Naive B cell (primary cell): ENCODE results near the gene ADK. TPM values are rescaled to one million over a fixed set of nuclear protein-coding genes. Genes with fewer than 3 reads are reported as not detected.
"Not testable (repeated sequence)": the region's sequence is repeated elsewhere in the genome, so short reads cannot be mapped to it uniquely, and the experiment has no call there.

Experiments used
- ATAC-seq, 2 donors: fragments of 150-1000 bp; cut with Tn5 transposase; 2 replicates each; pipeline ENCODE4 v1.10.0; 2021; ENCODE audit warnings: low read depth in 2 of 2, mild to moderate bottlenecking in 2 of 2, moderate library complexity in 2 of 2
- DNase-seq: peaks from one replicate; pipeline ENCODE4 v3.0.0; 2022
- H3K27ac Mint-ChIP-seq, 6 donors: one replicate each; pipeline ENCODE4 v1.8.0; 2020 to 2022; ENCODE audit warnings: mild to moderate bottlenecking in 6 of 6, mixed read lengths in 6 of 6, moderate library complexity in 5 of 6, inconsistent platforms in 2 of 6
- H3K27me3 Mint-ChIP-seq, 3 donors: one replicate each; pipeline ENCODE4 v1.8.0; 2021 to 2022; ENCODE audit warnings: mixed read lengths in 3 of 3, mild to moderate bottlenecking in 1 of 3
- H3K36me3 Mint-ChIP-seq, 2 donors: one replicate each; pipeline ENCODE4 v1.8.0; 2020 to 2022; ENCODE audit warnings: mixed read lengths in 2 of 2, inconsistent platforms in 1 of 2, mild to moderate bottlenecking in 1 of 2
- H3K4me1 Mint-ChIP-seq, 3 donors: one replicate each; pipeline ENCODE4 v1.8.0; 2020 to 2022; ENCODE audit warnings: mixed read lengths in 3 of 3, inconsistent platforms in 1 of 3, mild to moderate bottlenecking in 1 of 3, moderate library complexity in 1 of 3
- H3K4me3 Mint-ChIP-seq, 8 donors: one replicate each; pipeline ENCODE4 v1.8.0; 2020 to 2022; ENCODE audit warnings: mild to moderate bottlenecking in 8 of 8, mixed read lengths in 8 of 8, moderate library complexity in 8 of 8, inconsistent platforms in 2 of 8
- H3K9me3 Mint-ChIP-seq, 7 donors: one replicate each; pipeline ENCODE4 v1.8.0; 2020 to 2022; ENCODE audit warnings: mixed read lengths in 7 of 7, mild to moderate bottlenecking in 5 of 7, inconsistent platforms in 2 of 7, moderate library complexity in 1 of 7
- polyA plus RNA-seq, 6 donors: library from polyadenylated mRNA; unstranded; fragments of 300-500 nt; fragmentation: Illumina TruSeq; gene quantifications; one replicate each; pipeline ENCODE4 v1.2.3, GENCODE V29; 2021; ENCODE audit warnings: low read depth in 6 of 6

ADK gene
- polyA plus RNA-seq, 6 donors from 2014 or later, result 240 to 379 (median 288) TPM

GRCh38 chr10:74176380-74177139 is 25.5 kb downstream of the ADK start:
- H3K9me3 Mint-ChIP-seq, result no peaks in the 10 kb centered on the region
- H3K4me3 Mint-ChIP-seq, result peak overlapping the region; percentile 89 to 97 (median 93)
- H3K36me3 Mint-ChIP-seq, result peaks cover 0 to 1% of the 10 kb centered on the region in 2 donors
- peak overlapping the region; percentile 96 to 99 (median 98) for H3K27ac Mint-ChIP-seq
- ATAC-seq, result peak; percentile 89 to 91
- DNase-seq, result peak; percentile 96
- H3K27me3 Mint-ChIP-seq, result no peaks in the 10 kb centered on the region
- H3K4me1 Mint-ChIP-seq, result peaks cover 29 to 66% (median 47%) of the 10 kb centered on the region in 3 donors

DNA sequence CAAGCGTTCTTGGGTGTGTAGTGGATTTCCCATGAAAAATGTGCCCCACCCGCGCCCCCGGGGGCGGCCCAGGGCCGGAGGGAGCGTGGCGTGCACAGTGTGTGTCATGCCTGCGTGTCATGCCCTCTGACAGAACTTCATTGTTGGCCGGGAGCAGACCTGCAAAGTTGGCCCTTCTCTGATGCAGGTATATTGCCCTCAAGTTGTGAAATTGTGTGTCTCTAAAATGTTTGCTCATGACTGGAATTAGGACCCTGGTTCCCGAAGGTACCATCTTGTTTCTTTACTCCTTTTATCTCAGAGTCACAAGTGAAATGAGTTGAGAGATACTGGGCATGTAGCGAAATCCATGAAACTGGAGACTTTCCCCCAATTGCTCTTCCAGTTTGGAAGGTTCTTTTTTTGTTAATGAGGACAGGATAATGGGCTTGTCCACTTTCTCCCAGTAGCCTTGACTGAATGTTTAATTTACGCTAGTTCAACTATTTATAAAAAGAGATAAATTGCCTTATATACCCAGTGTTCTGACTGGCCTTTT is 26.2 kb downstream of the ADK start:
- Mint-ChIP-seq H3K9me3 (no peaks in the 10 kb centered on the region), H3K4me1 (peaks cover 29 to 65% (median 45%) of the 10 kb centered on the region in 3 donors), H3K4me3 (peak overlapping the region; percentile 89 to 97 (median 93)), H3K27me3 (no peaks in the 10 kb centered on the region), H3K27ac (peak overlapping the region; percentile 96 to 99 (median 98)), H3K36me3 (no peaks in the 10 kb centered on the region)
- DNase-seq, result no peak
- ATAC-seq, result peak; percentile 6 to 7

- H3K27ac Mint-ChIP-seq, result peak overlapping the region in 5 of 6 donors; percentile 63 to 96 (median 70)
- H3K4me1 Mint-ChIP-seq, result peaks cover 29 to 65% (median 43%) of the 10 kb centered on the region in 3 donors
- peak overlapping the region; percentile 89 to 97 (median 93) for H3K4me3 Mint-ChIP-seq
- no peaks in the 10 kb centered on the region for H3K9me3 Mint-ChIP-seq
- DNase-seq (no peak), ATAC-seq (no peak)
- no peaks in the 10 kb centered on the region for H3K36me3 Mint-ChIP-seq
- no peaks in the 10 kb centered on the region for H3K27me3 Mint-ChIP-seq
Measured at GRCh38 chr10:74178042-74178791, 27.2 kb downstream of the ADK start.

DNA sequence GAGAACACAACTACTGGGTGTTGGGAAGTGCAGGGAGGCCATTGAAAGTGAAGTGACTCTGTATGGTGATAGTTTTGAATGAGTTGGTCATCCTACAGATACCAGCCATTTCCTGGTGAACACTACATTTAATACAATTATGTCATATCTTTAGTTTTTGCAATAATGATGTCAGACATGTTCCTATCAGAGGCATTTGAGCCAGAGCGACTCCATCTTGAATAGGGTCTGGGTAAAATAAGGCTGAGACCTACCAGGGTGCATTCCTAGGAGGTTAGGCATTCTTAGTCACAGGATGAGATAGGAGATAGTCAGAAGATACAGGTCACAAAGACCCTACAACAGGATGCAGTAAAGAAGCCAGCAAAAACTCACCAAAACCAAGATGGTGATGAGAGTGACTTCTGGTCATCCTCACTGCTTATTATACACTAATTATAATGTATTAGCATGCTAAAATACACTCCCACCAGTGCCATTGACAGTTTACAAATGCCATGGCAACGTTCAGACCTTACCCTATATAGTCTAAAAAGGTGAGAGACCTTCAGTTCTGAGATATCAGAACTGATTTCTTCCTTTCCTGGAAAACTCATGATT is 28.2 kb downstream of the ADK start:
- peaks cover 29 to 64% (median 43%) of the 10 kb centered on the region in 3 donors for H3K4me1 Mint-ChIP-seq

DNA sequence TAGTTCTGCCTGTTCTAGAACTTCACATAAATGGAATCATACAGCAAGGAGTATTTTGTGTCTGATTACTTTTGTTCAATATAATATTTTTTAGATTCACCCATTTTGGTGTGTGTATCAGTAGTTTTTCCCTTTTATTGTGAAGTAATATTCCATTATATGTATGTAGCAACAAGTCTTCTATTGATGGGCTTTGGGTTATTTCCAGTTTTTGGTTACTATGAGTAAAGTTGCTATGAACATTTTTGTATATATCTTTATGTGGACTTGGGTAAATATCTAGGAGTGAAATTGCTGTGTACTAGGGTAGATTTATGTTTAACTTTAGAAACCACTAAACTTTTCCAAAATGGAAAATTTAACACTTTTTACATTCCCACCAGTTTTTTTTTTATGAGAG is 35.7 kb downstream of the ADK start:
- Mint-ChIP-seq H3K36me3 (peaks cover 0 to 11% of the 10 kb centered on the region in 2 donors), H3K4me3 (peak overlapping the region in 5 of 8 donors; percentile 3 to 70 (median 21)), H3K9me3 (no peaks in the 10 kb centered on the region)

More for the DNA sequence above, 28.2 kb downstream of the ADK start:
- DNase-seq (no peak), ATAC-seq (no peak)
- Mint-ChIP-seq H3K27ac (peak overlapping the region in 5 of 6 donors; percentile 32 to 96 (median 63)), H3K9me3 (no peaks in the 10 kb centered on the region), H3K4me3 (peak overlapping the region; percentile 72 to 97 (median 92)), H3K36me3 (no peaks in the 10 kb centered on the region), H3K27me3 (no peaks in the 10 kb centered on the region)

DNA sequence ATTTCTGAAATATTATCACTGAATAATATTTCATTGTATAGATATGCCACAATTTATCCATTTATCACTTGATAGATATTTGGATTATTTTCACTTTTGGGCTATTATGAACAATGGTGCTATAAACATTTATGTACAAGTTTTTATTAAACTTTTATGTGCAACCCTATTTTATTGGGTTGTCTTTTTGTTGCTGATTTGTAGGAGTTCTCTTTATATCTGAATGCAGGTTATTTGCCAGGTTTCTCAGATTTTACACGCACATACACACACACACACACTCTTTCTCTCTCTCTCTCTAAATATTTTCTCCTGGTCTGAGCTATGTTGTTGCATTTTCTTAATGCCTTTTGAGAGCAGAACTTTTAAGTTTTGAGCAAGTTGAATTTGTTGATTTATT is 36.2 kb downstream of the ADK start:
- Mint-ChIP-seq H3K9me3 (no peaks in the 10 kb centered on the region), H3K27ac (peak overlapping the region in 4 of 6 donors; percentile 32 to 91 (median 88)), H3K27me3 (no peaks in the 10 kb centered on the region), H3K4me1 (peaks cover 52 to 82% (median 68%) of the 10 kb centered on the region in 3 donors), H3K4me3 (peak overlapping the region in 6 of 8 donors; percentile 20 to 74 (median 54)), H3K36me3 (peaks cover 0 to 11% of the 10 kb centered on the region in 2 donors)
- ATAC-seq (no peak), DNase-seq (no peak)

More for the DNA sequence above, 35.7 kb downstream of the ADK start:
- H3K27ac Mint-ChIP-seq, result peak overlapping the region in 5 of 6 donors; percentile 1 to 88 (median 83)
- peaks cover 48 to 81% (median 65%) of the 10 kb centered on the region in 3 donors for H3K4me1 Mint-ChIP-seq
- ATAC-seq (no peak), DNase-seq (no peak)
- H3K27me3 Mint-ChIP-seq, result no peaks in the 10 kb centered on the region

GRCh38 chr10:74188617-74189016 is 37.6 kb downstream of the ADK start:
- H3K27me3 Mint-ChIP-seq, DNase-seq, ATAC-seq, H3K9me3 Mint-ChIP-seq: not testable (repeated sequence)
- Mint-ChIP-seq H3K36me3 (peaks cover 0 to 11% of the 10 kb centered on the region in 2 donors), H3K27ac (peak overlapping the region in 5 of 6 donors; percentile 61 to 95 (median 78)), H3K4me1 (peaks cover 65 to 89% (median 82%) of the 10 kb centered on the region in 3 donors), H3K4me3 (peak overlapping the region in 4 of 8 donors; percentile 35 to 59 (median 44))

GRCh38 chr10:74189999-74190421 is 39.0 kb downstream of the ADK start:
- H3K36me3 Mint-ChIP-seq, result peaks cover 0 to 7% of the 10 kb centered on the region in 2 donors
- DNase-seq (peak; percentile 50), ATAC-seq (peak; percentile 95 to 98)
- H3K27ac Mint-ChIP-seq, result peak overlapping the region; percentile 77 to 95 (median 88)
- H3K27me3 Mint-ChIP-seq, result no peaks in the 10 kb centered on the region
- peaks cover 74 to 91% (median 90%) of the 10 kb centered on the region in 3 donors for H3K4me1 Mint-ChIP-seq
- peak overlapping the region; percentile 19 to 90 (median 75) for H3K4me3 Mint-ChIP-seq
- H3K9me3 Mint-ChIP-seq, result no peaks in the 10 kb centered on the region

- ATAC-seq (peak; percentile 7 to 9), DNase-seq (no peak)
- H3K27me3 Mint-ChIP-seq, result no peaks in the 10 kb centered on the region
- peaks cover 0 to 4% of the 10 kb centered on the region in 2 donors for H3K36me3 Mint-ChIP-seq
- H3K4me1 Mint-ChIP-seq, result peaks cover 74 to 90% (median 88%) of the 10 kb centered on the region in 3 donors
- peak overlapping the region; percentile 19 to 90 (median 75) for H3K4me3 Mint-ChIP-seq
- peak overlapping the region; percentile 77 to 95 (median 88) for H3K27ac Mint-ChIP-seq
- H3K9me3 Mint-ChIP-seq, result no peaks in the 10 kb centered on the region
Measured at GRCh38 chr10:74190494-74190893, 39.5 kb downstream of the ADK start.

DNA sequence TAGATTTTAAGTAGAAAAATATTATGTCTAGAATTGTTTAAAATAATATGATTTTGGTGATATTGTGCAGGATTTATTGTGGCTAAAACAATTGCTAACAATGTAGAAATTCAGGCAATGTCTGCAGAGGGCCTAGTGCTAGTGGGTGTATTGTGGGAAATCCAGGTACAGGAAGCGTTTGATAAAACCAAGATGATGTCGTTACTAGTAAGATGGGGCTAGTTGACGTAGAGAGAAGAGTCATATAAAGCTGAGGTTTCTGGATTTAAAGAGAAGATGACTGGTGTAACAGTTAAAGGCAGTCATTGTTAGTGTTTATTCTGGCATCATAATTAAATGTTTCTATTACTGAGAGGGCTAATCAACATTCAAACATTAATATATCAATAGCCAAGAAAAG is 43.5 kb downstream of the ADK start:
- peak overlapping the region in 3 of 6 donors; percentile 3 to 85 (median 16) for H3K27ac Mint-ChIP-seq
- H3K27me3 Mint-ChIP-seq, result no peaks in the 10 kb centered on the region
- peaks cover 0 to 8% of the 10 kb centered on the region in 2 donors for H3K36me3 Mint-ChIP-seq
- no peak for DNase-seq
- H3K4me3 Mint-ChIP-seq, result peak overlapping the region in 1 of 8 donors; percentile 3
- H3K4me1 Mint-ChIP-seq, result peaks cover 64 to 83% (median 73%) of the 10 kb centered on the region in 3 donors
- peaks cover 0 to 2% (median 0%) of the 10 kb centered on the region in 7 donors for H3K9me3 Mint-ChIP-seq
- no peak for ATAC-seq

GRCh38 chr10:74194999-74195398 is 44.0 kb downstream of the ADK start:
- DNase-seq (no peak), ATAC-seq (no peak)
- Mint-ChIP-seq H3K4me3 (no peak overlapping the region), H3K36me3 (peaks cover 0 to 8% of the 10 kb centered on the region in 2 donors), H3K9me3 (peaks cover 0 to 2% (median 0%) of the 10 kb centered on the region in 7 donors), H3K4me1 (peaks cover 61 to 82% (median 70%) of the 10 kb centered on the region in 3 donors), H3K27ac (peak overlapping the region in 1 of 6 donors; percentile 47), H3K27me3 (no peaks in the 10 kb centered on the region)

GRCh38 chr10:74199315-74199714 is 48.3 kb downstream of the ADK start:
- peak overlapping the region in 3 of 6 donors; percentile 12 to 60 (median 18) for H3K27ac Mint-ChIP-seq
- H3K36me3 Mint-ChIP-seq, result peaks cover 3 to 13% of the 10 kb centered on the region in 2 donors
- peaks cover 0 to 2% (median 0%) of the 10 kb centered on the region in 7 donors for H3K9me3 Mint-ChIP-seq
- no peak for DNase-seq
- no peak for ATAC-seq
- H3K4me3 Mint-ChIP-seq, result no peak overlapping the region
- no peaks in the 10 kb centered on the region for H3K27me3 Mint-ChIP-seq
- H3K4me1 Mint-ChIP-seq, result peaks cover 28 to 45% (median 32%) of the 10 kb centered on the region in 3 donors
